ENCODE data around the gene CENPP. TPM values are rescaled to one million over a fixed set of nuclear protein-coding genes. Genes with fewer than 3 reads are reported as not detected.

CENPP gene
- total RNA-seq, 1 donor from 2014 or later = 1.3 TPM

DNA sequence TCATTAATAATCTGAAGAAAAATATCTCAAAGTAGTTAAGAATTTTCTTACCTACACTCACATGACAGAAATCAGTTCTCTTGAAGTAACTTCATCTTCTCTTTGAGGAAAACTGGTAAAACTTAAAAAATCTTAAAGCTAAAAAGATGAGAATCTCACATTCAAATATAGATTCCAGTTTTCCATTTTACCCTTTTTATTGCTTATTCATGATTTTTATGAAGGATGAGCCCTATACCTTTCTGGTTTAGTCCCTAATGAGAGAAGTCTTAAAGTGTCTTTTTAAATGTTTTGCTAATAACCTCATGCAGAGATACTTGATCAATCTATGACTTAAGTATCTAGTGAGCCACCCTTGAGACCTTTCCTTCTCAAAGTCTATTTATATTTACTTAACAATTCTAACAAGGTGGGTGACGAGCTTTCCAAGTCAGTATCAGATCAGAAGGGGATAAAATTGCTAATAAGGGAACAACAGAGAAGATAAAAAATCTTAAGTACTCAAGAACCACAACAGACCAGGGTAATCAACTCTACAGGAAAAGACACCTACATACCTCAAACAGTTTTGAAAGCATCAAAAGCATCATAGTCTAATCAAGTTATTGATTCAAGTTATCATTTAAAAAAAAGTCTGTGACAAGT lies 34.8 kb upstream of the CENPP start:
- DNase-seq (ENCODE audit: low read depth) = no peak
- H3K27me3 ChIP-seq (ENCODE audit: control insufficient read depth, insufficient read depth, low read length) = no peaks in the 10 kb centered on the region
- H3K36me3 ChIP-seq (ENCODE audit: control insufficient read depth, insufficient read depth, low read length) = peaks cover 10% of the 10 kb centered on the region
- H3K4me3 ChIP-seq (ENCODE audit: low read depth, low read length) = no peak overlapping the region
- TF ChIP-seq, protein P1, sequence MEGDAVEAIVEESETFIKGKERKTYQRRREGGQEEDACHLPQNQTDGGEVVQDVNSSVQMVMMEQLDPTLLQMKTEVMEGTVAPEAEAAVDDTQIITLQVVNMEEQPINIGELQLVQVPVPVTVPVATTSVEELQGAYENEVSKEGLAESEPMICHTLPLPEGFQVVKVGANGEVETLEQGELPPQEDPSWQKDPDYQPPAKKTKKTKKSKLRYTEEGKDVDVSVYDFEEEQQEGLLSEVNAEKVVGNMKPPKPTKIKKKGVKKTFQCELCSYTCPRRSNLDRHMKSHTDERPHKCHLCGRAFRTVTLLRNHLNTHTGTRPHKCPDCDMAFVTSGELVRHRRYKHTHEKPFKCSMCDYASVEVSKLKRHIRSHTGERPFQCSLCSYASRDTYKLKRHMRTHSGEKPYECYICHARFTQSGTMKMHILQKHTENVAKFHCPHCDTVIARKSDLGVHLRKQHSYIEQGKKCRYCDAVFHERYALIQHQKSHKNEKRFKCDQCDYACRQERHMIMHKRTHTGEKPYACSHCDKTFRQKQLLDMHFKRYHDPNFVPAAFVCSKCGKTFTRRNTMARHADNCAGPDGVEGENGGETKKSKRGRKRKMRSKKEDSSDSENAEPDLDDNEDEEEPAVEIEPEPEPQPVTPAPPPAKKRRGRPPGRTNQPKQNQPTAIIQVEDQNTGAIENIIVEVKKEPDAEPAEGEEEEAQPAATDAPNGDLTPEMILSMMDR (IDR thresholded peaks at IDR 0.05; ENCODE audit: insufficient read depth, low read length, severe bottlenecking) = no peak
- no peak for FAIRE-seq

DNA sequence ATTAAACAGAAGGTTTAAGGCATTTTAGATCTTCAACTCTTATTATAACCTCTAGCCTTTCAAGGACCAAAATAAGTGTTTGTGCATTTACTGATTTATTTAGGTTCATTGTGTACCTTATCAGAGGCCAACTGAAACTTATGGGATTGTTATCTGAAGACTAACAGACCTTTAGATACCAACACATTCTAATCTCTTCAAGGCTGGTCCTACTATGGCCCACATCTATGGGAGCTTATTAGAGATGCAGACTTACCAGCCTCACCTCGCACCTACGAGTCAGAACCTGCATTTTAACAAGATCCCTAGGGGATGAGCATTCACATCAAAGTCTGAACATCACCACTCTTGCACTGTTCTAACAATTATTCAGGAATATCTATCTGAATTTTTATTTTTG lies 34.2 kb upstream of the CENPP start:
- Histone ChIP-seq H3K27me3 (ENCODE audit: control insufficient read depth, insufficient read depth, low read length) (no peaks in the 10 kb centered on the region), H3K36me3 (ENCODE audit: control insufficient read depth, insufficient read depth, low read length) (peaks cover 8% of the 10 kb centered on the region), H3K4me3 (ENCODE audit: low read depth, low read length) (no peak overlapping the region)
- DNase-seq (ENCODE audit: low read depth) = no peak
- FAIRE-seq = no peak
- TF ChIP-seq, protein P1 (IDR thresholded peaks at IDR 0.05; ENCODE audit: insufficient read depth, low read length, severe bottlenecking) = no peak

DNA sequence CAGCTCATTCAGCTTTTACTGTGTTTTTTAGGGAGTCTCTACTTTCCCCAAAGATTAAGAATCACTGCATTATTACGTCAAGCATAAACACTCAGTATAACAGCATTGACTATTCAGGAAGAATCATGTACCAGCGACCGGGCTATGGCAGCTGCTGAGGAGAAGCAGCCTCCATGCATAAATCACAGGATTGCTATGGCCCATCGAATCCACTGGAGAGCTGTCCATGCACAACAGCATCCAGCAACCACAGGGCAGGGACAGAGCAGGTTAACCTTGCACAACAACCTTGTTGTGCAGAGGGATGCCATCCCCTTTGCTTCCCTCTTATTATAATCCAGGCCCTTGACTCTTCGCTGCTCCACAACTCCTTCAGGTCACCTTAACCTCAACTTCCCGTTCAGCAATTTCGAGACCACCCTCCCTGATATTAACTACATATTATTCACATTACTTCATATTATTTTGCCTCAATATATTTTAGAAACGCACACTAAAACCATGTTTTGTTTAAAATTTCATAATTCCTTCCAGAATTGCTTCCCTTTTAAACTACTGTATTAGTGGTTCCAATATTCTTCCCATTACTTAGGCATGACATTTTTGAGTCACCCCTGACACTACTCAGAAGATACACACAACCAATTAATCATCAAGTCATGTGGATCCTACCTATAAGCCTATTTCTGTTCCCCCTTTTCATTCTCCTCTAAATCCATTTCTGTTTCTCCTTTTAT lies 33.2 kb upstream of the CENPP start:
- DNase-seq (ENCODE audit: low read depth) (peak; percentile 80), FAIRE-seq (no peak)
- H3K36me3 ChIP-seq (ENCODE audit: control insufficient read depth, insufficient read depth, low read length) = peaks cover 6% of the 10 kb centered on the region
- TF ChIP-seq, protein P1 (IDR thresholded peaks at IDR 0.05; ENCODE audit: insufficient read depth, low read length, severe bottlenecking) = no peak
- H3K4me3 ChIP-seq (ENCODE audit: low read depth, low read length) = peak overlapping the region; percentile 54
- H3K27me3 ChIP-seq (ENCODE audit: control insufficient read depth, insufficient read depth, low read length) = no peaks in the 10 kb centered on the region

DNA sequence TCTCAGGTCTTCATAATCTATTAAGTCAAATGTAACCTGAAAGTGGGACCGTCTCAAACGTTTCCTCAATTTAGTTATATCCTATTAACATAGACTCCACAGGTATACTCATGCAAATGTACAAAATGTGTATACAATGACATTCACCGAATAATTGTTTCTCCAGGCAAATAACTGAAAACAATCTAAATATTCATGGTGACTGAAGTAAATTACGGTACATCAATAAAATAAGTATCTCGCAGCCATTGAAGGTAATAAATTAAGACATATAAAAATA lies 32.7 kb upstream of the CENPP start:
- TF ChIP-seq, protein P1 (IDR thresholded peaks at IDR 0.05; ENCODE audit: insufficient read depth, low read length, severe bottlenecking) = no peak
- H3K27me3 ChIP-seq (ENCODE audit: control insufficient read depth, insufficient read depth, low read length) = no peaks in the 10 kb centered on the region

DNA sequence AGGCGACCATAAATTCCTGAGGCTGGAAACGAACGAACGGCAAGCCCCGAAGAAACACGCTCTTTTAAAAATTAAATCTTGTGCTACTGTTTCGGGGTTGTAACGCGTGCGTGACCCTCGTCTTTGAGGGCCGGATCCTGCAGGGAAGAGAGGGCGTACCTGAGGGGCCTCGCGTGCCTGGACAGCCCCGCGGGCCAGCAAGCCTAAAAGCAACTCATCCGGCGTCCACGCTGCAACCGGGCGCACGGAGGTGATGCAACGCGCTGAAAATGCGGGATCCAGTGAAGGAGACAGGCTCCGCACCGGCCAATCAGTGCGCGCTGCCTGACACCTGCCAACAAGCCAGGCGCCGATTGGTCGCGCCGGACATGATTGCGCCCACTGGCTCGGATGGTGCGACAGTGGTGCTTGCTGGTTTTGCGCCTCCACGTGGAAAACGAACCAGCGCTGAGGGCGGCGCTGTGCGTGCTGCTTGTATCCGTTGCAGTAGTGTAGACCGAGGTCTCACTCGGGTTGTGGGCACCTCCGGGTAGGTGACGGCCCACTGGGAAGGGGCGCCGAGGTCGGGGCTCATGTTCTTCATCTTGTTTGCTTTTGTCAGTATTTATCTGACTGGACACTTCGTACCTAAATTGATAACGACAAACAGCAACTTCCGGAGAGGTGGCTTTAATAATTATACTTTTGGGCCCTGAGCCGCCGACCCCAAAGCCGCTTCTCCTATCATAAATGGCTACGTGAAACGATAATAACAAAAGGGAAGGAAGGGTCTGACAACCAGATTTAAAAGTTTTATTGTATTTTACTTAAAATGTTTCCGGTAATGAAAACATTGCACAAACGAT lies 32.1 kb upstream of the CENPP start, which contains the start of gene IARS1:
Gene IARS1, minus strand, starts transcription at position 246 of the 845 bp plus-strand sequence. CDS start 4,278 bp downstream, outside the sequence.
- Histone ChIP-seq H3K4me3 (ENCODE audit: low read depth, low read length) (peak within 1 kb of the TSS; percentile 54), H3K27me3 (ENCODE audit: control insufficient read depth, insufficient read depth, low read length) (no peaks in the 10 kb centered on the region), H3K36me3 (ENCODE audit: control insufficient read depth, insufficient read depth, low read length) (peaks cover 5% of the 10 kb centered on the region)
- TF ChIP-seq, protein P1 (IDR thresholded peaks at IDR 0.05; ENCODE audit: insufficient read depth, low read length, severe bottlenecking) = peak; percentile 40
- FAIRE-seq = no peak
- peak; percentile 94 for DNase-seq (ENCODE audit: low read depth)

More for the DNA sequence above, 32.7 kb upstream of the CENPP start:
- FAIRE-seq (no peak), DNase-seq (ENCODE audit: low read depth) (no peak)
- Histone ChIP-seq H3K36me3 (ENCODE audit: control insufficient read depth, insufficient read depth, low read length) (peaks cover 5% of the 10 kb centered on the region), H3K4me3 (ENCODE audit: low read depth, low read length) (peak overlapping the region; percentile 54)

Measured in bronchial epithelial cell (primary cell).